ENCODE results near the gene CSRNP3.

Gene CSRNP3

DNA sequence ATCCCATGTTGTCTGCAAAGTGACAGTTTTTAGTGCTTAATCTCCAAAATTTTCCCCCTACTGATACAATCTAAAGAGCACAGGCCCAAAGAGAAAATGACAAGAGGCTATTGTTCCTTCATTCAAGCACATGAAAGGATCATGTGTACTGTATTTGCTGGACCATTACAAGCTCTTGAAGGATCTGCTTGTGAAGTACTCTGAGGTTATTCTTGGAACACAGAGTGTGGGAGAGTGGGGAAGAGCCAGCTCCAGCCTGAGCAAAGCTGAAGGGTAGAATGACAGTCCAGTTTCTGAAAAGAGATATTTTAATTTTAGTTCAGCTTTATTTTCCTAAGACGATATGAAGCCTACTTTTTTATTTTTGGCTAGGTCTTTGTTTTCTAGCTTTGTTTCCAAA lies 212.3 kb downstream of the CSRNP3 start:
- DNase-seq (ENCODE audit: low read depth in 2 of 2, low spot score in 1 of 2), result no peak

DNA sequence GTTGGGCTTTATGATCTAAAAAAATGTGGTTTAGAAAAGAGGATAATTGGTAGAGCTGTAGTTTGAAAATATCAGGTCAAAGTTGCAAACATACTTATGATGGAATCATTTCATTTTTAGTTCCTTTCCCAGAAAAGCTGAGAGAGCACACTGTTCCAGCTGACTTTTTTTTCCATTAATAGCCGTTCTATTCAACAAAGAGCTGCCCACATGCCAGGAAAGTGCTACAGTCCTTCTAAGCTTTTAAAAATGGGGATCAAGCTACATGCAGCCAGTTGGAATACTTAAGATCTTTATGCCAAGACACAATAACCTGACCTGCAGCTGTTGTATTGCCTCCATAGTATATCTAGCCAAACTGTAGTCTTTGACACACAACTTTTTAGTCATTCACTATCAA lies 213.0 kb downstream of the CSRNP3 start:
- no peak for DNase-seq (ENCODE audit: low read depth in 2 of 2, low spot score in 1 of 2)

- DNase-seq (ENCODE audit: low read depth in 2 of 2, low spot score in 1 of 2), result no peak
Measured at GRCh38 chr2:165686800-165687199, 217.3 kb downstream of the CSRNP3 start.

DNA sequence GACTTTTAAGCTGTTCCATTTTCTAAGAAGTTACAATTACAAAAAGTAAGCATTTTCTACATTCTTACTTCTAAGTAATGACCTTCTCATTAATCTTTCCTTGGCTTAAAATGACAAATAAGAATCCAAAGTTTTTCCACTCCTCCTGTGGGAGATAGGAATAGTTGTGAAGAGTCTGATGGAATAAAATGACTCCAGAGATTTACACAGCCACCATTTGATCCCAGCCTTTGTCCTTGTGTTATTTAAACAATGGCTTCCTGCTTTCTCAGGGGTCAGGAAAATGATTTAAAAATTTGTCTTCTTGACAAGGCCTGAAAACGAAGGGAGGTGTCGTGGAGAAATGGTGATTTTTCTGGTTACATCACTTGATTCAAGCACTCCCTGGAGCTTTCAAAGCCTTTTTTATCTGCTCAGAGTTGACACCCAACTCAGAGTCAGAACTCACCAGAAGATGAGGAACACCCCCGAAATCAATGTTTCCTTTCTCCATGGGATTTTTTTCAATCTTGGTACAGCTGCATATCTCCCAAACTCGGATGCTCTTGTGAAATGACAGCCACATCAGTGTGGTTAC lies 218.0 kb downstream of the CSRNP3 start:
- DNase-seq (ENCODE audit: low read depth in 2 of 2, low spot score in 1 of 2), result no peak

DNA sequence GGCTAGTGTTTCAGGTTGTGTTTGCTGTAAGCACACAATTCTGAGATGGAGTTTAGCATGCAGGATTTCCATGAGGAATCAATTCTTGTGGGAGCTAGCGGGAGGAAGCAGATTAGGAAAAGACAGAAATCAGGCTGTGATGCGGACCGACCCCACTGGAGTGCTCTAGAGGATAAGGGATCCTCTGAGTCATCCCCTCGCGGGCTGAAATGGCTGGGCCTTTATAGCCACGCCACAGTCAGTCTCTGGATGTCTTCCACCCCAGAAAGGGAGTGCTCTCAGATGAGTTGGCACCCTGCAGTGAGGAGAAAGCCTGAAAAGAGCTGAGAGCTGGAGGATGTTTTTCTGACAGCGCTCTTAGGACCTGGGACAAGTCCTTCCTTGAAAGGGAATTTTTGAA lies 222.1 kb downstream of the CSRNP3 start:
- DNase-seq (ENCODE audit: low read depth in 2 of 2, low spot score in 1 of 2), result no peak

DNA sequence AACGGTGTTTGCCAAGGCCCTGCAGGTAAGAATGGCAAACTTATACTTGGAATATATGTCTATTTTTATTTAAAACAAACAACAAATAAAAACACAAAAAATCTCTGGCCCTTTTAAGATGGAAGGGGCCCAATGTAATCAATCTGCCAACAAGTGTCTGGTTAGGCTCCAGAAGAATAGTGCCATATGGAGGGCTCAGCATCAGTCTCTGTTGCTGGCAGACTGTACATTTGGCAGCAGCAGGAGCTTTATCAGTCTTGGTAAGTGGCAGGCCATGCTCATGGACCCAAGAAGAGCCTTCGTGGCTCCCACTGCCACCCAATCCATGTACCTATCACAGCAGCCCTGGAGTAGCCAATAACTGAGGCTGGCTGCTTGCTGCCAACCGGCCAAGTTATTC lies 223.4 kb downstream of the CSRNP3 start:
- DNase-seq (ENCODE audit: low read depth in 2 of 2, low spot score in 1 of 2), result no peak

DNA sequence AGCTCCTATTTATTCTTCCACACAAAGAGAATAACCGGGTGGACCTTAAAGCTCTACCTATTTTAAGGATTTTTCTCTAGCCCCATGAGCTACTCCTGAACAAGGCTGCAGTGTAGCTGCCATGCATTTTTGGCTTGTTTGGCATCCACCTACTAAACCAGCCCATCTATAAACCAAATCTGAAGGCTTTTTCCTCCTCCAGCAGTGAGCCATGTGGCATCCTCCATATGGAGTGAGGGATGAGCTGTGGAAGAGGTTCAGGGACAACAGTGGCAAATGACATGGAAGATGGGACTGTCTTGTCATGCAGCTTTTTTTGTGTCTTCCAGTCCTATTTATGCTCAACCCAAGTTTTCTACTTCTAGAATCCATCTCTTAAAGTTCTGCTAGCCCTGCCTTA lies 224.3 kb downstream of the CSRNP3 start:
- no peak for DNase-seq (ENCODE audit: low read depth in 2 of 2, low spot score in 1 of 2)

- no peak for DNase-seq (ENCODE audit: low read depth in 2 of 2, low spot score in 1 of 2)
Measured at GRCh38 chr2:165697748-165698443, 228.4 kb downstream of the CSRNP3 start.

GRCh38 chr2:165698444-165698884 lies 229.0 kb downstream of the CSRNP3 start:
- no peak for DNase-seq (ENCODE audit: low read depth in 2 of 2, low spot score in 1 of 2)

DNA sequence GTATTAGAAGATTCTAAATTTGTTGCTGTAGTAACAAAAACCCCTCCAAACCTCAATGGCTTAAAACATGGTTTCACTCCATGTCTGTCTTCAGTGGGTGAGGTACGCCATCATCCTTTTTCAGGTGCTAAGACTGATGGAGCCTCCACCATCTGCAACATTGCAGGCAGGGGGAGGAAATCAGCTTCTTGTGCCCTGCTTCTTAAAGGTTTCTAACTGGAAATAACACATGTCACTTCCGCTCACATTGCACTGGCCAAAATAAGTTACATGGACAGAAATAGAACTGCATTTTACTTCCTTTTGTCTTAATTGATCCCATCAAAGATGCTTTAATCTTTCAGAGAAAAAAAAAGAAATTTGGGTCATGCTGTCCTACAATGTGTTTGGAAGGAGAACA lies 230.4 kb downstream of the CSRNP3 start:
- DNase-seq (ENCODE audit: low read depth in 2 of 2, low spot score in 1 of 2), result no peak

DNA sequence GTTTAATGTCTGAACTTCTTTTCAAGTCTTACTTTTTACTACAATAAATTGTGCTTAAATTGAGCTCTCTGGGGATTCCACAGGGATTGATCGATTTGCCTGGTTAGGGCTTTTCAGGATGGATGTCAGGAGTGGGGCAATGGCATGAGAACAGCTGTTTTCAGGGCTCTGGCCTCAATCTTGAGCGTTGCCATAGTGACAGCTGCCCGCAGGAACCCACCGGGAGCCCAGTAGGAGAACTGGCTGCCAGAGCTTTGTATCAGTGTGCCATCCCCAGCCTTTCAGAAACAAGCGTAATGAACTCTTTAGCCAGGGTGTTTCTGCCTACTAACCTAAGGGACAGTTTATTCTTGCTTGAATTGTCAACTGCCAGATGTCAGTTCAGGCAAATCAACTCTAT lies 231.0 kb downstream of the CSRNP3 start:
- no peak for DNase-seq (ENCODE audit: low read depth in 2 of 2, low spot score in 1 of 2)

- no peak for DNase-seq (ENCODE audit: low read depth in 2 of 2, low spot score in 1 of 2)
Measured at GRCh38 chr2:165701147-165701546, 231.6 kb downstream of the CSRNP3 start.

- DNase-seq (ENCODE audit: low read depth in 2 of 2, low spot score in 1 of 2), result no peak
Measured at GRCh38 chr2:165706960-165707487, 237.5 kb downstream of the CSRNP3 start.

GRCh38 chr2:165716091-165716490 lies 246.6 kb downstream of the CSRNP3 start:
- DNase-seq (ENCODE audit: low read depth in 2 of 2, low spot score in 1 of 2), result no peak

DNA sequence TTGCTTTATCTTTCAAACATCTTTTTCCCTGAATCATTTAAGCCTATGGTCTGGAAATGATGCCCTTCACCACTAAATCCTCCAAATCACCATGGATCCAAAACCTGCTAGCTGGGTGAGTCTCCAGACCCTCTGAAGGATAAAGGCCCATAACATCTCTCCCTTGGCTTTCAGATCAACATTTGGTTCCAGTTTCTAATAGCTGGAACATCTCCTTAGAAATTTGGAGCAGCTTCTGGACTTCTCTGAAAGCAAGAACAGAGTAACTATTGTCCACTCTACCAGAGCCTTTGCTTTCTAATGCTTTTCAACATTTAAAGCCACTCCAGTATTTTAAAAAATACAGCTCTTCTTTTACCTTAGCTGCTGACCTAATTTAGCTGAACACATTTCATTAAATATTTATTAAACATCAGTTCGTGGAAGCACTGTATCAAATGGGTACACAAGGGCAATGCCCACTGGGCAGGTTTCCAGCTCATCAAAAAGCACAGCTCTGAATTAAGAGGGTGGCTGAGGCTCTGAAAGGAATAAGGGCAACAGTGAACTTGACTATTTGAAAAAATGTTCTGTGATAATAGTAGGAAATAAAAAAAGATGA lies 249.2 kb downstream of the CSRNP3 start:
- no peak for DNase-seq (ENCODE audit: low read depth in 2 of 2, low spot score in 1 of 2)

DNA sequence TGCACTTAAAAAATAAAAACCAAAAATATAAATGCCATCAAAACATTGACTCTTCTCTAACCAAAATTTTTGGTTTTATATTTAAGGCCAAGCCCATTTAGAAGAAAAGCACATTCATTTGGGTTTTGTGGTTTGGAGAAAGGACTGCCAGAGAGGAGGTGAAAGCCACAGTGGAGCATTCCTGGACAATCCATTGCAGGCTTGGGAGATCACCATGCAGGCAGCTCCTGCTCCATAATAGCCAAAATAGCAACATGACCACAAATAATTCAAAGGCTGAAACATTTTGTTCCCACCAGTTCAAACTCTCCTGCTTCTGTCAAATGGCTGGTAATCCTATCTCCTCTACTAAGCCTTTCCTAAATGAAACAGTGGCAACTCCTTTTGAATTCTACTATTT lies 251.0 kb downstream of the CSRNP3 start:
- DNase-seq (ENCODE audit: low read depth in 2 of 2, low spot score in 1 of 2), result no peak

DNA sequence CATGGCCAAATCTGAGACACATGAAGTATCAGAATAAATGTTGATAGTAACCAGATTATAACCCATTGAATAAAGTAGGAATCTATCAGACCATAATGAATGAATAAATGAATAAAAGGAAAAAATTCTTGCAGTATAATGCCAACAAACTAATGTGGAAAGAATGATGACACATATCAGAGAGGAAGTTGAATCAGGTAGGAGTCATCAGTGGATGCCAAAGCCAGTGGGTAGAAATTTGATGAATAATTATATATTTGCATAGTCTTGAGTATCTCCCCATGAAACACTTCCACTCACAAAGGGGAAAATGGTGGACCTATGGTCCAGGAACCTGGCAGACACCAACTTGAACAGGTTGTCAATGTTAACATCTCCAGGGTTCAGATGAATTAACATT lies 255.9 kb downstream of the CSRNP3 start:
- DNase-seq (ENCODE audit: low read depth in 2 of 2, low spot score in 1 of 2), result no peak
